DMS153 (cell line): Measurements from ENCODE around the gene ICAM1.

Experiments used
- DNase-seq: peaks from one replicate; lab custom pipeline; 2025; lab: John Stamatoyannopoulos, UW

ICAM1 gene

GRCh38 chr19:10321874-10322835 lies 51.2 kb downstream of the ICAM1 start:
- DNase-seq = no peak

DNA sequence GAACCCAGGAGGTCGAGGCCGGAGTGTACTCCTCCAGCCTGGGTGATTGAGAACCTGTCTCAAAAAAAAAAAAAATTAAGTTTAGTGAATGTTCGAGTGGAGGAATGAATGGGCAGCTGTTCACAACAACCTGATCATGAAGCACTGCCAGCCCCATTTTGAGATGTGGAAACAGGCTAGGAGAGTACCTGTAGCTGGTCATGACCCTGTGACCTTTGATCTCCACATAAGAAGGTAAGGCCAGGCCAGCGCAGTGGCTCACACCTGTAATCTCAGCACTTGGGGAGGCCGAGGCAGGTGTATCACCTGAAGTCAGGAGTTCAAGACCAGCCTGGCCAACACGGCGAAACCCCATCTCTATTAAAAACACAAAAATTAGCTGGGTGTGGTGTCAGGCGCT lies 54.8 kb downstream of the ICAM1 start:
- DNase-seq = no peak

DNA sequence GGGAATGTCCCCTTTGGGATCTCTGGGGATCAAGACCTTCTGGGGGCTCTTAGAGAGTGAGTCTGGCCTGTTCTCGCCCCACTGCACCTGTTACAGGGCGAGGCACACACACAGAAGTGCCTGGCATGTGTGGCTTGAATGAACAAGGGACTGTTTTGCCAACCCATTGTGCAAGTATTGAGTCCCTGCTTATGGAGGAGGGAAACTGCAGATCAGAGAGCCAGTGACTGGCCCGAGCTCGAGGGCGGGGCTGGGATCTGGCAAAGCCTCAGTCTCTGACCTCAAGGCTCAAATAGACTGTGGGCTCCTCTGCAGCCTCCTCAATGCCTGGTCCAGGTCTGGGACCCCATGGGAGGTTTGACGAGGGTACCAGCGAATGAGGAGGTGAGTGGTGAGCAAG lies 56.9 kb downstream of the ICAM1 start:
- DNase-seq = no peak

- DNase-seq = no peak
Measured at GRCh38 chr19:10328558-10329429, 57.9 kb downstream of the ICAM1 start.

- DNase-seq = no peak
Measured at GRCh38 chr19:10329555-10329954, 58.6 kb downstream of the ICAM1 start.

- DNase-seq = no peak
Measured at GRCh38 chr19:10332158-10332964, 61.4 kb downstream of the ICAM1 start.

DNA sequence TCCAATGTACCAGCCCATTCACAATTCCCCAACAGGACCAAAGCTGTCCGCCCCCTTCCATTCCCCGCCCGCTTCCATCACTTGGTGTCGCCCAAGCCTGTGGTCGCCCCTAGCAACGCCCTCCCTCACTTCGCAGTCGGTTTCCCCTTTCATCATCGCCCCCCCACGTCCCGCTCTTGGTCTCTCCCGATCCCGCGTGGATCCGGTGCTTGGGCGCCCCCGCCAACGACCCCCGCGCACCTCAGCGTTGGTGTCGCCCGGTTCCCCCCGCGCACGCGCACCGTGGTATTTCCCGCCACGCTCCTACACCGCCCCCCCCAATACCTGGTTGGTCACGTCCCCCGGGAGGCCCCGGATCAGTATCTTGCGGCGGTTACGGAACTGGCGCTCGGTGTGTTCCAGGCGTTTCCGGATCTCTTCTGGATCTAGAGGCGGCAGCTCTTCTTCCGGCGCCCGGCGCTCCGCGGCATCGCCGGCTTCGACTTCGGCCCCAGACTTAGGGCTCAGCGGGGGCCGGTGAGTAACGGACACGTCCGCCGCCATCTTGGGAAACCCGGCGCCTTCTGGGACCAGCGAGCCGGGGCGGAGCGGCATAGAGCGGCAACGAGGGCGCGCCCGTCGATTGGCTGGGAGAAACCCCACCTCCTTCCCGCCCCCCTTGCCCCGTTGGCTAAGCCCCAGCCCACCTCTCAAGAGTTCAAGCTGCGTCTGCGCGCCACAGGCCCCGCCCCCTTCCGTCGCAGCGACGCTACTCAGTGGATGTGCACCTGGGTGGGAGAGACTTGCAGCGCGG lies 62.2 kb downstream of the ICAM1 start, which contains the start of gene RAVER1:
Gene RAVER1 (minus strand): TSS at position 565 of the 793 bp plus-strand sequence. CDS start 22 bp downstream, at position 543.
- DNase-seq = peak; percentile 95

DNA sequence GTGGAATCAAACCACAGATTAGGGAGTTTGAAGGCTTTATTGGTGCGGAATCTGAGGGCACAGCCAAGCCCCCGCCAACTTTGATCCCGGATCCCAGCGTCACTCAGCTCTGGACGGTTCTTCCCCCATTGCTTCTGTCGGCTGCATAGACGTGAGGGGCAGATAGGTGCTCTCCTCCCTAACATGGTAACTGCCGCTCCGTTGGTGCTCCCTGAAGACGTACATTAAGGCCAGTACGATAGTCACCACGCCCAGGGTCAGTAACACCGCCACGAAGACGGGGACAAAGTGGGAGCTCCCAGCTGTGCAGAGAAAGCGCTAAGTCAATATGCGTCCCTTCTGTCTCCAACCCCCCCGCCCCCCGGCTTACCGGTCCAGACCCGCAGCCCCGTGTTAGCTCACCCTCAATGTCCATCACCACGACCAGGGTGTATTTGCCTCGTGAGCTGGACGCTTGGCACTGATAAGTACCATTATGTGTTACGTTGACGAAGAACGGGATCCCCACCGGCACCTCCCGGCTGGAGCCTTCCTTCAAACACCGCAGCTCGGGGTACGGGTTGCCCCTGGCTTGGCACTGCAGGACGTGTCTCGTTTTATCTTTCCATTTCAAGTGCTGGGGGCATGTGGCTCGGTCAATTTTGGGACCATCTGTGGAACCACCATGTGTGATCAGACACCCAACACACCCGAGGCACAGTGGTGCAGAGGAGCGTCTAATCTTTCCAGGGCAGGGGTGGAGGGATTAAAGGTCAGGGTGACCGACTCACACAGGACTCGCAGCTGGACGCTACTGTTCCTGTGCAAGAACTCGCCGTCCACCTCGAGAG lies 63.1 kb downstream of the ICAM1 start:
- no peak for DNase-seq

DNA sequence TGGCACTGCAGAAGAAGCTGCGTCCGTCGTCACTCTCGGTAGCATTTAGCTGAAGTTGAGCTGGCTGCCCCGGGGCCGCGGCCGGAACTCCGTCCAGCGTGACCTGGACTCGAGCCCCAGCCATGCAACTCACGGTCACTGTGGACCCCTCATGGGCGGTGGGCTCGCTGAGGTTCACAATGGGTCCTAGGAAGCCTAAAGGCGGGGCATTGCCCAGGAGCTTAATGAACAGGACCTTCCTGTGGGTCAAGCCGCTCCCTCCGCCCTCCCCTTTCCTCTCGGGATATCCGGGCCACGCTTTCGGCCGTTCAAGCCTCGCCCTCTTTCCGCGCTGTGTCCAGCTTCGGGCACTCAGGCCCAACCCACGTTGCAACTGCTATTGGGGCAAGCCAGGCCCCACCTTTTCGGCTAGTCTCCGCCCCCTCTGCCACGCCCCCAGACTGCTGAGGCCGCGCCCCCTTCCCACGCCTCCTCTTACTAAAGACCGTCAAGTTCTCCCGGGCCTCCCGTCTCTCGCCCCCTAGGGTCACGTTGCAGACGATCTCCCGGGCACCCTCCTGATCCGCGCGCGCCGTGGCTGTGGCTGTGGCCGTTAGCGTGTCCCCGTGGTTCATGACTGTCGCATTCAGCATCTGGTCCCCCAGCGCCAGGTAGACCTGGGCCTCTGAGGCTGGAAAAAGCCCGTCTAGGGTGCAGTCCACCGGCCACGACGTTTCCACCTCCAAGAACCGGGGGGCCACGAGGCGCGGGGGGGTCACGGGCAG lies 63.9 kb downstream of the ICAM1 start:
- DNase-seq = peak; percentile 17

- no peak for DNase-seq
Measured at GRCh38 chr19:10335352-10335985, 64.5 kb downstream of the ICAM1 start.
